ENCODE results near the gene CABP2. TPM values are rescaled to one million over a fixed set of nuclear protein-coding genes. Genes with fewer than 3 reads are reported as not detected.

The CABP2 gene
- polyA plus RNA-seq, 1 of the 3 experiments (the other 2 are of a cell fraction) = not detected

DNA sequence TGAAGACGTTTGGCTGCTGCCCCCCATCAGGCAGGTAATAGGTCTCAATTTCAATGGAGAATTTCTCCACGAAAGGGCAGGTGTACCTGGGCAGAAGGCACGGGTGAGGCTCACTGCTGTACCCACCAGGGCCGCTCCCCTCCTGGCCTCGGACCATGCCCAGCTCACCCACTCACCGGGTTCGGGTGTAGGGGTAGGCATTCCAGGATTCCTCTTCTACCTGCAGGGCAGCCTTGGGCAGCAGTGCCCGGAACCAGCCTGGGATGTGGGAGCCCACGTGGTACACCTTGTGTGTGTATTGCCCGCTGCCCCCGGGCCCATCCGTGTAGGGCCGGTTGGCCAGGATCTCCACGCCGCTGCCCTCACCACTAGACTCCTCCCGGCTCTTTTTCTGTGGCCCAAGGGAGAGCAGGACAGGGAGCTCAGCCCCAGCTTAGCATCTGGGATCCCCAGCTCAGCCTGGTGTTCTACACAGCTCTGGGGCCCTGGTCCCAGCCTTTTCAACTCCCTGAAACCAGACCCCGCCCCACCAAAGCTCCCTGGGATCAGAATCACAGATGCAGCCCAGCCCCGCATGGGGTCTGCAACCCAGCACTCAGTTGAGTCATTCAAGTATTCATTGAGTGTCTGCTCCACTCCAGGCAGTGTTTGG is 20.8 kb downstream of the CABP2 start:
- ChIA-PET CTCF (interaction anchor here (0.8 to 1.3 kb wide), 5 partner anchors 13 to 231 kb away, joined by 3 to 4 read pairs (median 3); no protein-coding TSS in a partner anchor), POLR2A (no interaction called here)
- Histone ChIP-seq H2AFZ (ENCODE audit: low read depth) (no peak overlapping the region), H3K27me3 (ENCODE audit: insufficient read depth) (no peaks in the 10 kb centered on the region), H3K9ac (no peak overlapping the region), H3K9me3 (no peaks in the 10 kb centered on the region), H3K9me2 (no peaks in the 10 kb centered on the region), H3F3A (replicated peaks; ENCODE audit: insufficient read depth) (peaks cover 20% of the 10 kb centered on the region), H3K4me1 (ENCODE audit: control insufficient read depth in 1 of 2, insufficient read depth in 2 of 2, low read depth in 1 of 2, low read length in 1 of 2) (peaks cover 10 to 29% of the 10 kb centered on the region in 2 experiments), H3K4me3 (ENCODE audit: low read depth in 2 of 2, low read length in 1 of 2) (no peak overlapping the region), H3K36me3 (replicated peaks in 1 of 2; ENCODE audit: control insufficient read depth in 1 of 2, insufficient read depth in 2 of 2, low read length in 1 of 2) (peaks cover 10 to 19% of the 10 kb centered on the region in 2 experiments), H3K79me2 (ENCODE audit: insufficient read depth) (peaks cover 26% of the 10 kb centered on the region), H4K20me1 (ENCODE audit: insufficient read depth) (peaks cover 13% of the 10 kb centered on the region), H3K27ac (ENCODE audit: low read depth in 2 of 2, low read length in 1 of 2) (no peak overlapping the region), H3K4me2 (no peak overlapping the region)
- TF ChIP-seq RAD21 (IDR thresholded peaks at IDR 0.05; ENCODE audit: low read length) (no peak), NFIC (IDR thresholded peaks at IDR 0.05; ENCODE audit: borderline replicate concordance) (no peak), JUND (IDR thresholded peaks at IDR 0.05) (no peak), YY1 (IDR thresholded peaks at IDR 0.05; ENCODE audit: low read depth) (no peak), FOSL2 (IDR thresholded peaks at IDR 0.05; ENCODE audit: borderline replicate concordance, low read depth) (no peak), TEAD4 (IDR thresholded peaks at IDR 0.05; ENCODE audit: borderline replicate concordance, insufficient read depth) (no peak), SMC3 (IDR thresholded peaks at IDR 0.05; ENCODE audit: low read depth, low read length) (no peak), MXI1 (IDR thresholded peaks at IDR 0.05; ENCODE audit: low read depth, low read length) (no peak)
- TF ChIP-seq, protein P1, sequence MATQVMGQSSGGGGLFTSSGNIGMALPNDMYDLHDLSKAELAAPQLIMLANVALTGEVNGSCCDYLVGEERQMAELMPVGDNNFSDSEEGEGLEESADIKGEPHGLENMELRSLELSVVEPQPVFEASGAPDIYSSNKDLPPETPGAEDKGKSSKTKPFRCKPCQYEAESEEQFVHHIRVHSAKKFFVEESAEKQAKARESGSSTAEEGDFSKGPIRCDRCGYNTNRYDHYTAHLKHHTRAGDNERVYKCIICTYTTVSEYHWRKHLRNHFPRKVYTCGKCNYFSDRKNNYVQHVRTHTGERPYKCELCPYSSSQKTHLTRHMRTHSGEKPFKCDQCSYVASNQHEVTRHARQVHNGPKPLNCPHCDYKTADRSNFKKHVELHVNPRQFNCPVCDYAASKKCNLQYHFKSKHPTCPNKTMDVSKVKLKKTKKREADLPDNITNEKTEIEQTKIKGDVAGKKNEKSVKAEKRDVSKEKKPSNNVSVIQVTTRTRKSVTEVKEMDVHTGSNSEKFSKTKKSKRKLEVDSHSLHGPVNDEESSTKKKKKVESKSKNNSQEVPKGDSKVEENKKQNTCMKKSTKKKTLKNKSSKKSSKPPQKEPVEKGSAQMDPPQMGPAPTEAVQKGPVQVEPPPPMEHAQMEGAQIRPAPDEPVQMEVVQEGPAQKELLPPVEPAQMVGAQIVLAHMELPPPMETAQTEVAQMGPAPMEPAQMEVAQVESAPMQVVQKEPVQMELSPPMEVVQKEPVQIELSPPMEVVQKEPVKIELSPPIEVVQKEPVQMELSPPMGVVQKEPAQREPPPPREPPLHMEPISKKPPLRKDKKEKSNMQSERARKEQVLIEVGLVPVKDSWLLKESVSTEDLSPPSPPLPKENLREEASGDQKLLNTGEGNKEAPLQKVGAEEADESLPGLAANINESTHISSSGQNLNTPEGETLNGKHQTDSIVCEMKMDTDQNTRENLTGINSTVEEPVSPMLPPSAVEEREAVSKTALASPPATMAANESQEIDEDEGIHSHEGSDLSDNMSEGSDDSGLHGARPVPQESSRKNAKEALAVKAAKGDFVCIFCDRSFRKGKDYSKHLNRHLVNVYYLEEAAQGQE (IDR thresholded peaks at IDR 0.05; ENCODE audit: low read depth, low read length) = no peak
- TF ChIP-seq, protein P2, sequence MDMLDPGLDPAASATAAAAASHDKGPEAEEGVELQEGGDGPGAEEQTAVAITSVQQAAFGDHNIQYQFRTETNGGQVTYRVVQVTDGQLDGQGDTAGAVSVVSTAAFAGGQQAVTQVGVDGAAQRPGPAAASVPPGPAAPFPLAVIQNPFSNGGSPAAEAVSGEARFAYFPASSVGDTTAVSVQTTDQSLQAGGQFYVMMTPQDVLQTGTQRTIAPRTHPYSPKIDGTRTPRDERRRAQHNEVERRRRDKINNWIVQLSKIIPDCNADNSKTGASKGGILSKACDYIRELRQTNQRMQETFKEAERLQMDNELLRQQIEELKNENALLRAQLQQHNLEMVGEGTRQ (IDR thresholded peaks at IDR 0.05; ENCODE audit: borderline replicate concordance, low read depth, low read length) = no peak
- TF ChIP-seq, protein P3, sequence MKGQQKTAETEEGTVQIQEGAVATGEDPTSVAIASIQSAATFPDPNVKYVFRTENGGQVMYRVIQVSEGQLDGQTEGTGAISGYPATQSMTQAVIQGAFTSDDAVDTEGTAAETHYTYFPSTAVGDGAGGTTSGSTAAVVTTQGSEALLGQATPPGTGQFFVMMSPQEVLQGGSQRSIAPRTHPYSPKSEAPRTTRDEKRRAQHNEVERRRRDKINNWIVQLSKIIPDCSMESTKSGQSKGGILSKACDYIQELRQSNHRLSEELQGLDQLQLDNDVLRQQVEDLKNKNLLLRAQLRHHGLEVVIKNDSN (IDR thresholded peaks at IDR 0.05; ENCODE audit: borderline replicate concordance, low read depth) = no peak
- WGBS (ENCODE audit: low lambda C conversion rate) = 97% methylated on average over 13 of the region's 18 CpGs
- DNase-seq = no peak
